ENCODE results near the gene SLC25A25.
"Not testable (repeated sequence)": the region's sequence is repeated elsewhere in the genome, so short reads cannot be mapped to it uniquely, and the experiment has no call there.

SLC25A25 gene

GRCh38 chr9:128127990-128128835 lies 60.2 kb downstream of the SLC25A25 start:
- Mint-ChIP-seq H3K27ac (peak overlapping the region; percentile 100), H3K4me3 (peak overlapping the region; percentile 99), H3K36me3 (no peaks in the 10 kb centered on the region), H3K27me3 (peaks cover 1% of the 10 kb centered on the region), H3K9me3 (no peaks in the 10 kb centered on the region), H3K4me1 (peaks cover 31% of the 10 kb centered on the region)

GRCh38 chr9:128128836-128129590 lies 61.0 kb downstream of the SLC25A25 start:
- Mint-ChIP-seq H3K36me3 (no peaks in the 10 kb centered on the region), H3K27ac (peak overlapping the region; percentile 88), H3K9me3 (no peaks in the 10 kb centered on the region), H3K27me3 (peaks cover 1% of the 10 kb centered on the region), H3K4me1 (peaks cover 31% of the 10 kb centered on the region), H3K4me3 (peak overlapping the region; percentile 99)

- not testable (repeated sequence) for H3K36me3 Mint-ChIP-seq
- peak overlapping the region; percentile 55 for H3K27ac Mint-ChIP-seq
Observed at GRCh38 chr9:128129976-128130590, 62.1 kb downstream of the SLC25A25 start.

GRCh38 chr9:128130651-128131050 lies 62.6 kb downstream of the SLC25A25 start:
- not testable (repeated sequence) for H3K9me3 Mint-ChIP-seq, H3K4me3 Mint-ChIP-seq, H3K27ac Mint-ChIP-seq, H3K36me3 Mint-ChIP-seq, H3K27me3 Mint-ChIP-seq
- peaks cover 21% of the 10 kb centered on the region for H3K4me1 Mint-ChIP-seq

More at GRCh38 chr9:128129976-128130590, 62.1 kb downstream of the SLC25A25 start:
- not testable (repeated sequence) for H3K27me3 Mint-ChIP-seq, H3K9me3 Mint-ChIP-seq
- Mint-ChIP-seq H3K4me3 (peak overlapping the region; percentile 74), H3K4me1 (peaks cover 27% of the 10 kb centered on the region)

GRCh38 chr9:128131346-128131745 lies 63.3 kb downstream of the SLC25A25 start:
- H3K4me3 Mint-ChIP-seq, H3K27me3 Mint-ChIP-seq, H3K27ac Mint-ChIP-seq, H3K36me3 Mint-ChIP-seq, H3K9me3 Mint-ChIP-seq: not testable (repeated sequence)
- H3K4me1 Mint-ChIP-seq: peaks cover 18% of the 10 kb centered on the region

- not testable (repeated sequence) for H3K27ac Mint-ChIP-seq, H3K36me3 Mint-ChIP-seq, H3K9me3 Mint-ChIP-seq, H3K4me3 Mint-ChIP-seq, H3K27me3 Mint-ChIP-seq
- H3K4me1 Mint-ChIP-seq: peaks cover 17% of the 10 kb centered on the region
Observed at GRCh38 chr9:128132139-128132538, 64.1 kb downstream of the SLC25A25 start.

- not testable (repeated sequence) for H3K9me3 Mint-ChIP-seq, H3K27ac Mint-ChIP-seq, H3K36me3 Mint-ChIP-seq, H3K27me3 Mint-ChIP-seq, H3K4me3 Mint-ChIP-seq, H3K4me1 Mint-ChIP-seq
Observed at GRCh38 chr9:128135561-128135960, 67.5 kb downstream of the SLC25A25 start.

- Mint-ChIP-seq H3K9me3 (no peaks in the 10 kb centered on the region), H3K27me3 (peaks cover 1% of the 10 kb centered on the region), H3K27ac (no peak overlapping the region), H3K4me3 (no peak overlapping the region), H3K36me3 (no peaks in the 10 kb centered on the region), H3K4me1 (peaks cover 8% of the 10 kb centered on the region)
Observed at GRCh38 chr9:128136816-128137793, 69.1 kb downstream of the SLC25A25 start.

- peaks cover 14% of the 10 kb centered on the region for H3K4me1 Mint-ChIP-seq
- H3K27me3 Mint-ChIP-seq: peaks cover 1% of the 10 kb centered on the region
- no peaks in the 10 kb centered on the region for H3K9me3 Mint-ChIP-seq
- no peak overlapping the region for H3K4me3 Mint-ChIP-seq
- H3K36me3 Mint-ChIP-seq: no peaks in the 10 kb centered on the region
- no peak overlapping the region for H3K27ac Mint-ChIP-seq
Observed at GRCh38 chr9:128138001-128138400, 70.0 kb downstream of the SLC25A25 start.

GRCh38 chr9:128139621-128140020 lies 71.6 kb downstream of the SLC25A25 start:
- Mint-ChIP-seq H3K4me1 (peaks cover 18% of the 10 kb centered on the region), H3K36me3 (no peaks in the 10 kb centered on the region), H3K27ac (no peak overlapping the region), H3K4me3 (no peak overlapping the region), H3K9me3 (no peaks in the 10 kb centered on the region), H3K27me3 (no peaks in the 10 kb centered on the region)

- H3K27me3 Mint-ChIP-seq: no peaks in the 10 kb centered on the region
Observed at GRCh38 chr9:128141604-128142003, 73.6 kb downstream of the SLC25A25 start.

GRCh38 chr9:128142061-128142460 lies 74.0 kb downstream of the SLC25A25 start:
- H3K4me3 Mint-ChIP-seq: no peak overlapping the region
- H3K4me1 Mint-ChIP-seq: peaks cover 15% of the 10 kb centered on the region
- H3K36me3 Mint-ChIP-seq: no peaks in the 10 kb centered on the region
- no peak overlapping the region for H3K27ac Mint-ChIP-seq
- no peaks in the 10 kb centered on the region for H3K27me3 Mint-ChIP-seq
- no peaks in the 10 kb centered on the region for H3K9me3 Mint-ChIP-seq

More at GRCh38 chr9:128141604-128142003, 73.6 kb downstream of the SLC25A25 start:
- H3K36me3 Mint-ChIP-seq: no peaks in the 10 kb centered on the region
- H3K4me1 Mint-ChIP-seq: peaks cover 15% of the 10 kb centered on the region
- no peak overlapping the region for H3K27ac Mint-ChIP-seq
- H3K4me3 Mint-ChIP-seq: no peak overlapping the region
- H3K9me3 Mint-ChIP-seq: no peaks in the 10 kb centered on the region

- Mint-ChIP-seq H3K4me3 (no peak overlapping the region), H3K4me1 (peaks cover 15% of the 10 kb centered on the region), H3K27ac (no peak overlapping the region), H3K36me3 (no peaks in the 10 kb centered on the region), H3K9me3 (no peaks in the 10 kb centered on the region), H3K27me3 (no peaks in the 10 kb centered on the region)
Observed at GRCh38 chr9:128142596-128142995, 74.6 kb downstream of the SLC25A25 start.

GRCh38 chr9:128143525-128144238 lies 75.7 kb downstream of the SLC25A25 start:
- H3K36me3 Mint-ChIP-seq: no peaks in the 10 kb centered on the region

More at GRCh38 chr9:128143525-128144238, 75.7 kb downstream of the SLC25A25 start:
- H3K27me3 Mint-ChIP-seq: no peaks in the 10 kb centered on the region
- H3K27ac Mint-ChIP-seq: no peak overlapping the region
- H3K9me3 Mint-ChIP-seq: no peaks in the 10 kb centered on the region
- no peak overlapping the region for H3K4me3 Mint-ChIP-seq
- H3K4me1 Mint-ChIP-seq: peaks cover 15% of the 10 kb centered on the region
